ENCODE measurements around the gene TRIAP1. TPM values are rescaled to one million over a fixed set of nuclear protein-coding genes. Genes with fewer than 3 reads are reported as not detected.

The TRIAP1 gene
- total RNA-seq, 1 donor from 2014 or later, result 12.9 TPM

GRCh38 chr12:120402217-120402616 lies 44.0 kb downstream of the TRIAP1 start:
- DNase-seq (ENCODE audit: low spot score) (no peak), ATAC-seq (no peak)
- intact Hi-C loops (cut with DNase I), result no loop called here

GRCh38 chr12:120399531-120399930 lies 46.7 kb downstream of the TRIAP1 start:
- DNase-seq (ENCODE audit: low spot score) (no peak), ATAC-seq (no peak)
- intact Hi-C loops (cut with DNase I), result no loop called here

- DNase-seq (ENCODE audit: low spot score), result no peak
- ATAC-seq, result no peak
These were observed 48.2 kb downstream of the TRIAP1 start for GRCh38 chr12:120397824-120398540.

GRCh38 chr12:120394483-120395367 lies 51.5 kb downstream of the TRIAP1 start:
- intact Hi-C loops (cut with DNase I), result no loop called here
- ATAC-seq (no peak), DNase-seq (ENCODE audit: low spot score) (no peak)

More at GRCh38 chr12:120397824-120398540, 48.2 kb downstream of the TRIAP1 start:
- intact Hi-C loops (cut with DNase I), result no loop called here

Other genes with a start within 250 kb of the TRIAP1 start
- 760 TPM for gene RPLP0, start 245.3 kb downstream of the TRIAP1 start, total RNA-seq
- gene PXN, start 180.7 kb downstream of the TRIAP1 start, total RNA-seq, result 183 TPM
- 15,390 TPM for gene RNU4-2, start 154.5 kb downstream of the TRIAP1 start, total RNA-seq
- gene RNU4-1, start 153.1 kb downstream of the TRIAP1 start, total RNA-seq, result 1,748 TPM
- gene SIRT4, start 144.1 kb downstream of the TRIAP1 start, total RNA-seq, result 0.76 TPM
- not detected for gene PLA2G1B, start 118.6 kb downstream of the TRIAP1 start, total RNA-seq
- 2.2 TPM for gene MSI1, start 77.2 kb downstream of the TRIAP1 start, total RNA-seq
- gene COX6A1, start 8.3 kb downstream of the TRIAP1 start, total RNA-seq, result 165 TPM
- 26.6 TPM for gene GATC, start 60 bp upstream of the TRIAP1 start, total RNA-seq
- 99.2 TPM for gene SRSF9, start 23.4 kb upstream of the TRIAP1 start, total RNA-seq
- gene DYNLL1, start 49.7 kb upstream of the TRIAP1 start, total RNA-seq, result 431 TPM
- 26.4 TPM for gene COQ5, start 82.8 kb upstream of the TRIAP1 start, total RNA-seq
- 331 TPM for gene RNF10, start 88.0 kb upstream of the TRIAP1 start, total RNA-seq
- gene POP5, start 135.0 kb upstream of the TRIAP1 start, total RNA-seq, result 19.9 TPM
- 2.3 TPM for gene CABP1, start 194.2 kb upstream of the TRIAP1 start, total RNA-seq
- 86.9 TPM for gene MLEC, start 240.8 kb upstream of the TRIAP1 start, total RNA-seq